ENCODE measurements around the gene CHRNA3.
"Not testable (repeated sequence)": the region's sequence is repeated elsewhere in the genome, so short reads cannot be mapped to it uniquely, and the experiment has no call there.

The CHRNA3 gene

DNA sequence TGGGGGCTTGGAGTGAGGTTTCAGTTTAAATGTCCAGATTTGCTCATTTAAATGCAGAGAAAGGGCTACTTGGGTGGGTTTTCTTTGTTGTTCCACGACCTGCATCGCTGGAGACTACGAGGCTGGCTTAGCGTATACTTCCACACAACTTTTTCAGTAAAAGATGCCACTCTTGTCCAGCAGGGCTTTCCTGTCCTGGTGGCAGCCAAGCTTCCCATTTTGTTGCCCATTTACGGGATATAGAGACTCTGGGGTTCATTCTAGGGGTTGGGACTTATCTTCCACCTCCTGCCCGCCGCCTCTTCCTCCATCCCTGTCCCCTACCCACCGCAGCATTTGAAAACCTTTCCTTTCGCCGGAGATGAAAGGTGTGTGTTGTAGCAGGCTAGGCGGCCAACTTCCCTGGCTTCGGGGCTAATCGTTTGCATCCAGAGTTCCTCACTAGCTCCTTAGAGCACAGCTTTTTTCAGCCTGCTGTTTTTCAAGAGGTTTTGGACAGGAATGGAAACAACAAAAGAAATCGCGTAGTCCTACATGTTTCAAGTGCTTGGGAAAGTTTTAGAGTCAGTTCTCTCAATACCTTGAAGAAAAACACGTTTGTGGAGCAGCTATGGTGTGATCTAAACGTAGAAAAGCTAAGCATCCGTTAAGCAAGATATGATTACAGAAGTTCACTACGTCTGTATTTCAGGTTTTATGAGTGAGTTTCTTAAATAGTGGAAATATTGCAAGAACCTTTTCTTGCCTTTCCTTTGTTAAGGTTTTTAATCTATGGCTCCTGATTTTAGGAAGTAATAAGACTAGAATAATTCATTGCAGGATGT, 54.6 kb downstream of the CHRNA3 start:
- no peaks in the 10 kb centered on the region for H3K36me3 ChIP-seq (ENCODE audit: control insufficient read depth, low read depth, low read length)
- H3K9me3 ChIP-seq (ENCODE audit: control insufficient read depth, low read depth, low read length), result no peaks in the 10 kb centered on the region
- peak overlapping the region; percentile 60 for H3K9ac ChIP-seq (ENCODE audit: low read length)
- H3K4me1 ChIP-seq (ENCODE audit: control insufficient read depth, low read depth, low read length), result no peaks in the 10 kb centered on the region
- peak overlapping the region; percentile 17 for H3K27ac ChIP-seq (ENCODE audit: low read length)
- H3K4me3 ChIP-seq (ENCODE audit: low read length), result peak overlapping the region; percentile 88
- H3K27me3 ChIP-seq (ENCODE audit: control insufficient read depth, insufficient read depth, low read length), result no peaks in the 10 kb centered on the region

DNA sequence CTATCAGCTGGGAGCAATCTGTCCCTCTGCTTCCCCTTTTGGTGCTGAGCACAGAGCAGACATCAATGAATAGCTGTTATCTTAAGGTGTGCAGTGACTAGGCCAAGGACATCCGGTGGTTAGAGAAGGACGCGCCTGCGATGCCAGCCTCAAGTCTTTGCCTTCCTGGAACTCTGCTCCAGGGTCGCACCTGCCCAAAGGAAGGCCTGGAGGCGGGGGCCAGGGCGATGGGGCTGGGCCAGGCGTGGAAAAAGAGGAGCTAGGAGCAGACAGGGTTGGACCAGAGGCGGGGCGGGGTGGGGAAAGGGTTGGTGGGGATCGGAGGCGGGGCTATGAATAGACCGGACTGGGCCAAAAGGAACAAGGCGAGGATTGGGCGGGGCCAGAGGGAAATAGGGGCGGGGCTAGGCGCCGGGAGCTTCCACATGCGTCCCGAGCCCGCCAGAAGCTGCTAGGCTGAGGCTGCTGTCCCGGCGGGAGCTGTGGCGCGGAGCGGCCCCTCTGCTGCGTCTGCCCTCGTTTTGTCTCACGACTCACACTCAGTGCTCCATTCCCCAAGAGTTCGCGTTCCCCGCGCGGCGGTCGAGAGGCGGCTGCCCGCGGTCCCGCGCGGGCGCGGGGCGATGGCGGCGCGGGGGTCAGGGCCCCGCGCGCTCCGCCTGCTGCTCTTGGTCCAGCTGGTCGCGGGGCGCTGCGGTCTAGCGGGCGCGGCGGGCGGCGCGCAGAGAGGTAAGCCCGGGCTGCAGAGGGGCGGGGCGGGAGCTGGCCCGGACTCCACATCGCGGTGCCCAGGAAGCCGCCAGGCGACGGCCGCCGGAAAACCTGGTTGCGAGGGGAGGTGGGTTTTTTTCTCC, 55.5 kb downstream of the CHRNA3 start, which contains the start of gene CHRNA5:
CHRNA5 (plus strand) TSS at position 424 of the 854 bp plus-strand sequence; CDS start at position 624, 200 bp downstream.
- peak within 1 kb of the TSS; percentile 88 for H3K4me3 ChIP-seq (ENCODE audit: low read length)
- peak within 1 kb of the TSS; percentile 17 for H3K27ac ChIP-seq (ENCODE audit: low read length)
- H3K4me1 ChIP-seq (ENCODE audit: control insufficient read depth, low read depth, low read length), result no peaks in the 10 kb centered on the region

DNA sequence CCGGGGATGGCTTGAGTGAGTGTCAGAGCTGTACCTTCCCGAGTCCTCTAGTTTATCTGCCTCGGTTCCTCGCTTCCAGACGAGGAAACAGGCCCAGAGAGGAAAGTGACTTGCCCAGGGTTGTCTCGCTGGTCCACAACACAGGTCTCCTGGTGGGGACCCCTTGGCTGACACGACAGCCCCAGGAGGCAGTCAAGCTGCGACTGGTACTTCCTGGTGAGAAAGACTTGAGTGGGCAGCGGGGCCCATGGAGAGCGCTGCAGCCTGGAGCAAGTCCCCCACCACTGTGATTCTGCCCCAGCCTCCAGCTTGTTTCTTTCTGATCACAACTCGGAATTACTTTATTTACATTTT, 56.1 kb downstream of the CHRNA3 start:
- Histone ChIP-seq H3K9ac (ENCODE audit: low read length) (no peak overlapping the region), H3K27ac (ENCODE audit: low read length) (no peak overlapping the region), H3K4me1 (ENCODE audit: control insufficient read depth, low read depth, low read length) (no peaks in the 10 kb centered on the region), H3K4me3 (ENCODE audit: low read length) (no peak overlapping the region), H3K36me3 (ENCODE audit: control insufficient read depth, low read depth, low read length) (no peaks in the 10 kb centered on the region), H3K27me3 (ENCODE audit: control insufficient read depth, insufficient read depth, low read length) (no peaks in the 10 kb centered on the region), H3K9me3 (ENCODE audit: control insufficient read depth, low read depth, low read length) (no peaks in the 10 kb centered on the region)

More for the DNA sequence above, 55.5 kb downstream of the CHRNA3 start, which contains the start of gene CHRNA5:
- Histone ChIP-seq H3K36me3 (ENCODE audit: control insufficient read depth, low read depth, low read length) (no peaks in the 10 kb centered on the region), H3K9ac (ENCODE audit: low read length) (peak within 1 kb of the TSS; percentile 60), H3K27me3 (ENCODE audit: control insufficient read depth, insufficient read depth, low read length) (no peaks in the 10 kb centered on the region), H3K9me3 (ENCODE audit: control insufficient read depth, low read depth, low read length) (no peaks in the 10 kb centered on the region)

DNA sequence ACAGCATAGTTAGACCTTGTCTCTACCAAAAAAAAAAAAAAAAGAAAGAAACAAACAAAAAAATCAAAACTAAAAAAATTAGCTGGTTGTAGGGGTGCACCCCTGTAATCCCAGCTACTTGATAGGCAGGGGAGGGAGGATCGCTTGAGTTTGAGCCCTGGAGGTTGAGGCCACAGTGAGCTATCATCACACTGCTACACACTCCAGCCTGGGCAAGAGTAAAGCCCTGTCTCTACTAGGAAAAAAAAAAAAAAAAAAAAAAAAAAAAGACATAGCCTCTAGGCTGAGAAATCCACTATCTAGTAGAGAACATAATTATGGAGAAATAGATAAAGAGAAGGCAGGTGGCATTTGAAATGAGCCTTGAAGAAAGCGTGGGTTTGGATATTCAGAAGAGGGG, 57.7 kb downstream of the CHRNA3 start:
- Histone ChIP-seq H3K4me3 (ENCODE audit: low read length) (no peak overlapping the region), H3K27me3 (ENCODE audit: control insufficient read depth, insufficient read depth, low read length) (no peaks in the 10 kb centered on the region), H3K36me3 (ENCODE audit: control insufficient read depth, low read depth, low read length) (no peaks in the 10 kb centered on the region), H3K4me1 (ENCODE audit: control insufficient read depth, low read depth, low read length) (no peaks in the 10 kb centered on the region), H3K27ac (ENCODE audit: low read length) (no peak overlapping the region), H3K9me3 (ENCODE audit: control insufficient read depth, low read depth, low read length) (no peaks in the 10 kb centered on the region), H3K9ac (ENCODE audit: low read length) (no peak overlapping the region)

DNA sequence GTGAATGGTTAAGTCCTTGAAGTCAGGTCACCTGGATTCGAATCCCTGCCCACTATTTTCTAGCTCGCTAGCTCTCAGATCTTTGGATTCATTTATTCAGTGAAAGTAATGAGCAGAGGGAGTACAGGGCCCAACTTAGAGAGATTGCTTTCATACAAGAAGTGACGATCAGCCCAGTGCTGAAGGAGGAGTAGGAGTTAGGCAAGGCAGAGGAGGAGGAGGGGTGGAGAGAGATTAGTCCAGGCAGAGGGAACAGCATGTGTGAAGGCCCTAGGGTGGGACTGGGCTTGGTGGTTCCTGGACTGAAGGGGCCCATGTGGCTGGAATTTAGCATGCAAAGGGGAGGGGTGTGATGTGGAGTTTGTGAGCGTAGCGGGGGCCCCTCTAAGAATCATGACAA, 59.3 kb downstream of the CHRNA3 start:
- Histone ChIP-seq H3K9me3 (ENCODE audit: control insufficient read depth, low read depth, low read length) (no peaks in the 10 kb centered on the region), H3K27me3 (ENCODE audit: control insufficient read depth, insufficient read depth, low read length) (no peaks in the 10 kb centered on the region), H3K4me1 (ENCODE audit: control insufficient read depth, low read depth, low read length) (no peaks in the 10 kb centered on the region)

DNA sequence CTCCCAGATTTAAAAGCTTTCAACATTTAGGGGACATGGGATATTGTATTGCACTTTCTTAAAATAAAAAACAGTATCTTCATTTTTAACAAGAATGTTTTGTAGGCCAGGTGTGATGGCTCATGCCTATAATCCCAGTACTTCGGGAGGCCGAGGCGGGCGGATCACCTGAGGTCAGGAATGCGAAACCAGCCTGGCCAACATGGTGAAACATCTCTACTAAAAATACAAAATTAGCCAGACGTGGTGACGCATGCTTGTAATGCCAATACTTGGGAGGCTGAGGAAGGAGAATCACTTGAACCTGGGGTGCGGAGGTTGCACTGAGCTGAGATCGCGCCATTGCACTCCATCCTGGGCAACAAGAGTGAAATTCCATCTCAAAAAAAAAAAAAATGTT, 60.6 kb downstream of the CHRNA3 start:
- H3K4me3 ChIP-seq (ENCODE audit: low read length); H3K27ac ChIP-seq (ENCODE audit: low read length); H3K36me3 ChIP-seq (ENCODE audit: control insufficient read depth, low read depth, low read length); H3K4me1 ChIP-seq (ENCODE audit: control insufficient read depth, low read depth, low read length); H3K27me3 ChIP-seq (ENCODE audit: control insufficient read depth, insufficient read depth, low read length); H3K9ac ChIP-seq (ENCODE audit: low read length); H3K9me3 ChIP-seq (ENCODE audit: control insufficient read depth, low read depth, low read length): not testable (repeated sequence)

More for the DNA sequence above, 59.3 kb downstream of the CHRNA3 start:
- Histone ChIP-seq H3K27ac (ENCODE audit: low read length) (no peak overlapping the region), H3K4me3 (ENCODE audit: low read length) (no peak overlapping the region), H3K9ac (ENCODE audit: low read length) (no peak overlapping the region), H3K36me3 (ENCODE audit: control insufficient read depth, low read depth, low read length) (no peaks in the 10 kb centered on the region)

DNA sequence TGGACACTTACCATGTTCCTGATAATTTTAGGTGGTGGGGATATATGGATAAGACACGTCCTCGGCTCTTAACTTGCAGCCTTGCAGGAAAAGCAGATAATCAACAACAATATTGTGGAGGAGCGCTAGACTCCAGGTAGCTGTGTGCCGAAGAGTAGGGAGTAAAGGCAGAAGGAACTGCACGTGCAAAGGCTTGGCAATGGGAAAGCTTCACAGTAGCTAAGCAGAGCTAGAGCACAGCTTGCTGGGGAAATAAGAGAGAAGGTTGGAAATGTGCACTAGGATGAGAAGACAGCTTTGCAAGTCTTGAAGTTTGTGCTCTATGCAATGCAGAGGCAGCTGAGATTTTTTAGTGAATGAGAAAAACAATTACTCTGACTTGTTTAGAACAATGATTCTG, 68.2 kb downstream of the CHRNA3 start:
- H3K4me3 ChIP-seq (ENCODE audit: low read length), result no peak overlapping the region
- no peak overlapping the region for H3K27ac ChIP-seq (ENCODE audit: low read length)
- no peaks in the 10 kb centered on the region for H3K9me3 ChIP-seq (ENCODE audit: control insufficient read depth, low read depth, low read length)
- H3K36me3 ChIP-seq (ENCODE audit: control insufficient read depth, low read depth, low read length), result peaks cover 34% of the 10 kb centered on the region
- H3K4me1 ChIP-seq (ENCODE audit: control insufficient read depth, low read depth, low read length), result no peaks in the 10 kb centered on the region
- H3K9ac ChIP-seq (ENCODE audit: low read length), result no peak overlapping the region
- no peaks in the 10 kb centered on the region for H3K27me3 ChIP-seq (ENCODE audit: control insufficient read depth, insufficient read depth, low read length)

DNA sequence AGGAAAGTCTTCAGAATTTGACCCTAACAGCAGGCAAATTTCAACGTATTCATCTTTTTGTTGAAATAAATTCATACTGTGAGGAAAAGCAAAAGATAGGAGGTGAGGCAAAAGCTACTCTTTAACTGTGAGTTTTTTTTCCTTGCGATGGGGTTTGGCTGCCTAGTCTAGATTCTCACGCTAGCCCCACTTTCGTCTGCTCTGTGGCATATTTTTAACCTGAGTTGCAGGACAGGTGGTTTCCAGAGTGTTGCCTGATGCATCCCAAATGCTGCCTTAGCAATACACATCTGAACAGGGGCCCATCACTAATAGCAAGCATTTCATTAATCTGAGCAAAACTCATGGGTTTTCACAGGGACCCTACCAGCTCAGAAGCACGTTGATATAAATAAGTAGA, 68.9 kb downstream of the CHRNA3 start:
- no peaks in the 10 kb centered on the region for H3K4me1 ChIP-seq (ENCODE audit: control insufficient read depth, low read depth, low read length)
- no peaks in the 10 kb centered on the region for H3K9me3 ChIP-seq (ENCODE audit: control insufficient read depth, low read depth, low read length)
- peaks cover 41% of the 10 kb centered on the region for H3K36me3 ChIP-seq (ENCODE audit: control insufficient read depth, low read depth, low read length)
- H3K9ac ChIP-seq (ENCODE audit: low read length), result no peak overlapping the region
- H3K27me3 ChIP-seq (ENCODE audit: control insufficient read depth, insufficient read depth, low read length), result no peaks in the 10 kb centered on the region
- no peak overlapping the region for H3K4me3 ChIP-seq (ENCODE audit: low read length)
- no peak overlapping the region for H3K27ac ChIP-seq (ENCODE audit: low read length)

DNA sequence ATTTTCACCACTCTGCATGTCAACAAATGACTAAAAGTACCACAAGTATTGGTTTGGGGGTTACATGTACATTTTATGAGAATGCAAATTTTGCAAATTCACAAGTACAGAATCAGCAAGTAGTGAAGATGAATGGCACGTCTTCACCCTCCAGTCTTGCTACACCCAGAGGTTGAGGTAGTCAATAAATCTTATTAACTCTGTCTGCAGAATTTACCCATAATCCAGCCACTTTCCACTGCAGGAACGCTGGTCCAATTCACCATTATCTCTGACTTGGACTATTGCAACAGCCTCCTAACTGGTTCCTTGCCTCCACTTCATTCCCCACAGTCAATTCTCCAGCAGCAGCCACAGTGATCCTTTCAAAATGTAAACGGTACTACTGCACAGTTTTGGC, 70.0 kb downstream of the CHRNA3 start:
- Histone ChIP-seq H3K36me3 (ENCODE audit: control insufficient read depth, low read depth, low read length) (peaks cover 51% of the 10 kb centered on the region), H3K4me3 (ENCODE audit: low read length) (no peak overlapping the region), H3K27me3 (ENCODE audit: control insufficient read depth, insufficient read depth, low read length) (no peaks in the 10 kb centered on the region), H3K27ac (ENCODE audit: low read length) (no peak overlapping the region), H3K9me3 (ENCODE audit: control insufficient read depth, low read depth, low read length) (no peaks in the 10 kb centered on the region), H3K4me1 (ENCODE audit: control insufficient read depth, low read depth, low read length) (no peaks in the 10 kb centered on the region), H3K9ac (ENCODE audit: low read length) (no peak overlapping the region)

DNA sequence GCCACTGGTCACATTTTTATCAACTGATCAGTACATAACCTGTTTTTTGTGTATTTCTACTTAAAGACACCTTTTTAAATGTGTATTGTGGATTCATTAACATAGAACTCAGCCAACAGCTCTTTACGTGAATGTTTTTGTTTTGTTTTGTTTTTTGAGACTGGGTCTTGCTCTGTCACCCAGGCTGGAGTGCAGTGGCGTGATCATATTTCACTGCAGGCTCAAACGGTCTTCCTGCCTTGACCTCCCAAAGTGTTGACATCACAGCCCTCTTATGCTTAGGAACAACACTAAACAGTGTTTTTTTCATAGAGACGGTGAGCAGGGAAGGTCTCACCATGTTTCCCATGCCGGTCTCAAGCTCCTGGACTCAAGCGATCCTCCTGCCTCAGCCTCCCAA, 70.6 kb downstream of the CHRNA3 start:
- Histone ChIP-seq H3K36me3 (ENCODE audit: control insufficient read depth, low read depth, low read length) (peaks cover 58% of the 10 kb centered on the region), H3K4me1 (ENCODE audit: control insufficient read depth, low read depth, low read length) (no peaks in the 10 kb centered on the region), H3K27ac (ENCODE audit: low read length) (no peak overlapping the region), H3K9ac (ENCODE audit: low read length) (no peak overlapping the region), H3K9me3 (ENCODE audit: control insufficient read depth, low read depth, low read length) (no peaks in the 10 kb centered on the region), H3K27me3 (ENCODE audit: control insufficient read depth, insufficient read depth, low read length) (no peaks in the 10 kb centered on the region), H3K4me3 (ENCODE audit: low read length) (no peak overlapping the region)

Data from iPS-18a (cell line).